Kidney (tissue), 14 donors: Measurements from ENCODE around the gene TMEM59. TPM values are rescaled to one million over a fixed set of nuclear protein-coding genes. Genes with fewer than 3 reads are reported as not detected.
"Not testable (repeated sequence)": the region's sequence is repeated elsewhere in the genome, so short reads cannot be mapped to it uniquely, and the experiment has no call there.

Experiments used
- DNase-seq, 5 donors: peaks; one replicate each; pipeline ENCODE4 v3.0.0-alpha.2; 2013 to 2020
- FAIRE-seq: peaks from 2 replicates; lab custom pipeline; 2012; peaks lifted over from hg19 to GRCh38; lab: Jason Lieb, UNC
- H3K27ac ChIP-seq, 2 donors: one replicate each; pipeline ENCODE4 v1.7.0; 2013; ENCODE audit warnings: low read depth in 2 of 2, low read length in 2 of 2, inconsistent platforms in 1 of 2
- H3K27me3 ChIP-seq: one replicate; pipeline ENCODE4 v1.7.1; 2013; ENCODE audit warnings: low read length, inconsistent platforms; ENCODE audit not compliant: control insufficient read depth, insufficient read depth
- H3K36me3 ChIP-seq, 3 donors: one replicate each; pipeline versions ENCODE4 v1.7.0 to v1.7.1; 2013; ENCODE audit warnings: low read length in 3 of 3, control low read depth in 1 of 3, inconsistent platforms in 1 of 3; ENCODE audit not compliant: insufficient read depth in 3 of 3, control insufficient read depth in 2 of 3
- H3K4me1 ChIP-seq, 3 donors: one replicate each; pipeline versions ENCODE4 v1.7.0 to v1.7.1; 2013; ENCODE audit warnings: low read length in 3 of 3, inconsistent platforms in 1 of 3, low read depth in 1 of 3; ENCODE audit not compliant: control insufficient read depth in 2 of 3, insufficient read depth in 2 of 3
- H3K4me3 ChIP-seq, 3 donors: one replicate each; pipeline versions ENCODE4 v1.7.0 to v1.8.1; 2013; ENCODE audit warnings: low read length in 3 of 3, control low read depth in 1 of 3, inconsistent platforms in 1 of 3
- H3K9ac ChIP-seq, 3 donors: one replicate each; pipeline versions ENCODE4 v1.7.0 to v1.7.1; 2013; ENCODE audit warnings: low read length in 3 of 3, control low read depth in 1 of 3, inconsistent platforms in 1 of 3
- H3K9me3 ChIP-seq, 3 donors: one replicate each; pipeline versions ENCODE4 v1.7.0 to v1.7.1; 2013; ENCODE audit warnings: low read length in 3 of 3, control low read depth in 1 of 3, inconsistent platforms in 1 of 3; ENCODE audit not compliant: control insufficient read depth in 2 of 3, insufficient read depth in 1 of 3
- intact Hi-C: fragments of 100-400 bp; cut with DNase I; formaldehyde crosslinking; loops from one replicate; pipeline ENCODE4 v1.11.1; 2022
- polyA plus RNA-seq: library from polyadenylated mRNA; stranded (reverse); fragments of 350-450 nt; fragmentation: Illumina TruSeq; extraction: RNeasy Lipid Tissue Mini Kit (QIAGEN cat#74804); gene quantifications from one replicate; pipeline ENCODE4 v1.2.3, GENCODE V29; 2014; ENCODE audit warnings: low read depth, low replicate concordance; ENCODE audit not compliant: insufficient read depth
- total RNA-seq: library from RNA; stranded (reverse); fragmentation: NEBNext Ultra II Directional; extraction: Animal tissue kit (Norgen Biotek cat#: 25700); gene quantifications from one replicate; pipeline ENCODE4 v1.2.1, GENCODE V29; 2021
- TF ChIP-seq, protein P1 (sequence below): IDR thresholded peaks from 3 replicates; pipeline ENCODE4 v1.5.1; 2012; ENCODE audit warnings: mild to moderate bottlenecking, moderate library complexity, borderline replicate concordance; ENCODE audit not compliant: insufficient read depth; ENCODE audit errors: extremely low read depth
- donor health status: control.
- donor health status: control.
- donor health status: control.
- donor health status: control.
- donor health status: control.
- donor health status: DM: yes; HTN: yes; CAD: no.
- donor health status: Normal renal cell carcinoma (clear cell type).

The TMEM59 gene
- total and polyA plus RNA-seq, 2 donors from 2014 or later, result 475 to 521 TPM

DNA sequence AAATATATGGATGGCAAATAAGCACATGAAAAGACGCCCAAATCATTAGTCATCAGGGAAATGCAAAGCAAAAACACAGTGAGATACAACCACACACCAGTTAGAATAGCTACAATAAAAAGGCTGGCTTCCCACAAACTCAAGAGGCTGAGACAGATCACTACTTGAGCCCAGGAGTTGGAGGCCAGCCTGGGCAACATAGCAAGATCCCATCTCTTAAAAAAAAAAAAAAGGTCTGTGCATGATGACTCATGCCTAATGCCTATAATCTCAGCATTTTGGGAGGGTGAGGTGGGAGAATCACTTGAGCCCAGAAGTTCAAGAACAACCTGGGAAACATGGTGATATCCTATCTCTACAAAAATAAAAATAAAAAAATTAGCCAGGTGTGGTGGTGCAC lies 54.8 kb downstream of the TMEM59 start:
- H3K9ac ChIP-seq, result no peak overlapping the region
- no peak overlapping the region for H3K4me3 ChIP-seq
- intact Hi-C loops, result no loop called here
- no peaks in the 10 kb centered on the region for H3K9me3 ChIP-seq
- H3K4me1 ChIP-seq, result no peaks in the 10 kb centered on the region
- H3K27ac ChIP-seq, result no peak overlapping the region
- H3K36me3 ChIP-seq, result no peaks in the 10 kb centered on the region
- TF ChIP-seq, protein P1, sequence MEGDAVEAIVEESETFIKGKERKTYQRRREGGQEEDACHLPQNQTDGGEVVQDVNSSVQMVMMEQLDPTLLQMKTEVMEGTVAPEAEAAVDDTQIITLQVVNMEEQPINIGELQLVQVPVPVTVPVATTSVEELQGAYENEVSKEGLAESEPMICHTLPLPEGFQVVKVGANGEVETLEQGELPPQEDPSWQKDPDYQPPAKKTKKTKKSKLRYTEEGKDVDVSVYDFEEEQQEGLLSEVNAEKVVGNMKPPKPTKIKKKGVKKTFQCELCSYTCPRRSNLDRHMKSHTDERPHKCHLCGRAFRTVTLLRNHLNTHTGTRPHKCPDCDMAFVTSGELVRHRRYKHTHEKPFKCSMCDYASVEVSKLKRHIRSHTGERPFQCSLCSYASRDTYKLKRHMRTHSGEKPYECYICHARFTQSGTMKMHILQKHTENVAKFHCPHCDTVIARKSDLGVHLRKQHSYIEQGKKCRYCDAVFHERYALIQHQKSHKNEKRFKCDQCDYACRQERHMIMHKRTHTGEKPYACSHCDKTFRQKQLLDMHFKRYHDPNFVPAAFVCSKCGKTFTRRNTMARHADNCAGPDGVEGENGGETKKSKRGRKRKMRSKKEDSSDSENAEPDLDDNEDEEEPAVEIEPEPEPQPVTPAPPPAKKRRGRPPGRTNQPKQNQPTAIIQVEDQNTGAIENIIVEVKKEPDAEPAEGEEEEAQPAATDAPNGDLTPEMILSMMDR, result no peak
- FAIRE-seq, result no peak
- H3K27me3 ChIP-seq, result no peaks in the 10 kb centered on the region
- DNase-seq, result no peak

DNA sequence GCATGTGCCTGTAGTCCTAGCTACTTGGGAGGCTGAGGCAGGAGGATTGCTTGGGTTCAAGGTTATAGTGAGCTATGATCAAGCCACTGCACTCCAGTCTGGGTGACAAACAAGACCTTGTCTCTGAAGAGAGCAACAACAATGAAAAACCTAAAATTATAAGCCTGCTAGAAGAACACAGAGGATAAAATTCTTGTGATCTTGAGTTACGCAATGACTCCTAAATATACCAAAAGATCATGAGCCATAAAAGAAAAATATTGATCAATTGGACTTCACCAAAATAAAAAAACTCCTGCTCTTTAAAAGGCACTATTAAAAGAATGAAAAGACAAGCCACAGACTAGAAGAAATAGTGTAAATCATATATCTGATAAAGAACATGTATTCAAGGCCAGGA lies 57.3 kb downstream of the TMEM59 start:
- Histone ChIP-seq H3K36me3 (no peaks in the 10 kb centered on the region), H3K4me3 (no peak overlapping the region), H3K9me3 (no peaks in the 10 kb centered on the region), H3K27ac (no peak overlapping the region), H3K4me1 (no peaks in the 10 kb centered on the region), H3K27me3 (no peaks in the 10 kb centered on the region), H3K9ac (no peak overlapping the region)
- FAIRE-seq, result no peak
- TF ChIP-seq, protein P1, result no peak
- intact Hi-C loops, result no loop called here
- no peak for DNase-seq

DNA sequence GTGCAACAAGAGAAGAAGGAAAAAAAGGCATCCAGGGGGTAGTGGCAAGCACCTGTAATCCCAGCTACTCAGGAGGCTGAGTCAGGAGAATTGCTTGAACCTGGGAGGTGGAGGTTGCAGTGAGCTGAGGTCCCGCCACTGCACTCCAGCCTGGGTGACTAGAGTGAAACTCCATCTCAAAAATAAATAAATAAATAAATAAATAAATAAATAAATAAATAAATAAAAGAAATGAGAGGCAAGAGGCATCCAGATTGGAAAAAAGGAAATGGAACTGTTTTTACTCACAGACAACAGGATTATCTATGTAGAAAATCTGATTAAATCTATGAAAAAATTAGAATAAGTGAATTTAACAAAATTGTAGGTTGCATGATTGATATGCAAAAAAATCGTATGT lies 58.5 kb downstream of the TMEM59 start:
- H3K4me1 ChIP-seq, DNase-seq, H3K36me3 ChIP-seq, H3K27me3 ChIP-seq, H3K4me3 ChIP-seq, FAIRE-seq, intact Hi-C loops, H3K27ac ChIP-seq, H3K9me3 ChIP-seq, H3K9ac ChIP-seq: not testable (repeated sequence)

DNA sequence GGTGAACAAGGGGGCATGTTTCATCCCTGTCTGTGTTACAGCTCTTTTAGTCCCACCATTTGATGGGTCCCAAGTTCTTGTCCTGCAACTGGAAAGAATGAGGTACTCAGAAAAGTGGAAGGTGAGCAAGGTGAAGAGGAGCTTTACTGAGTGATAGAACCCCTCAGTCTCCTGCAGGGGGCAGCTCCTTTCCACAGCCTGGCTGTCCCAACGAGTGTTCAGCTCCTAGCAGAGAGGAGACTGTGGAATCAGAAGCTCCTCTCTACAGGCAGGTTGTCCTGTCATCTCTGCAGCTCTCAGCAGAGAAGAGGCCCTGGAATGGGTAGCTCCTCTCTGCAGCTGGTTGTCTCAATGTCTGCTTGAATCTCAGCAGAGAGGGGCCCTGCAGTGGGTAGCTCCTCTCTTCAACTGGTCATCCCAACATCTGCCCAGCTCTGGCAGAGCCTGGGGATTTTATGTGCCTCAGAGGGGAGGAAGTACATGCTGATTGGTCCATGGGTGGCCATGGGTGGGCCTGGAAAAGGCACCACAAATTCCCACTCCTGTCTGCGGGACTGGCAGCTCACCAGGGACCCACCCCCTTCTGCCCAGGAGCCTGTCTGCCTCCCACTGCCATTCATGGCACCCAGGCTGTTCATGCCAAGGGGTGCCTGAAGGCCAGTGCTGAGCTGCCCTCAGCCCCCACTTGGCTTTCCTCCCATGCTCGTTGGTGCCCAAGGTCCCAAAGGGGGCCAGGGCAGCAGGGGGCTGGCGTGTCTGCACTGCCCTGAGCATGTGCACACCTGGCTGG lies 60.7 kb downstream of the TMEM59 start:
- H3K9ac ChIP-seq, result no peak overlapping the region
- H3K9me3 ChIP-seq, result no peaks in the 10 kb centered on the region
- no peak overlapping the region for H3K27ac ChIP-seq
- intact Hi-C loops, result no loop called here
- TF ChIP-seq, protein P1, result no peak
- H3K36me3 ChIP-seq, result no peaks in the 10 kb centered on the region
- no peak for DNase-seq
- no peaks in the 10 kb centered on the region for H3K4me1 ChIP-seq
- no peak for FAIRE-seq
- no peak overlapping the region for H3K4me3 ChIP-seq
- no peaks in the 10 kb centered on the region for H3K27me3 ChIP-seq
